Activated B cell treated with CpG ODN at 0.5 μM for 24 hours (primary cell): ENCODE measurements around the gene STPG2. TPM values are rescaled to one million over a fixed set of nuclear protein-coding genes. Genes with fewer than 3 reads are reported as not detected.
"Not testable (repeated sequence)": the region's sequence is repeated elsewhere in the genome, so short reads cannot be mapped to it uniquely, and the experiment has no call there.

Source experiments
- ATAC-seq: fragments of 200-7000 bp; cut with Tn5 transposase; one replicate; pipeline ENCODE4 v1.10.0; 2021; ENCODE audit warnings: low read depth, mild to moderate bottlenecking, moderate library complexity
- CTCF ChIA-PET: fragments of 350-600 bp; sonication (Branson Sonifier 250); formaldehyde crosslinking; loops from one replicate; lab custom pipeline; 2021; ENCODE audit warnings: antibody characterized with exemption; lab: Charles Lee
- POLR2A ChIA-PET: fragments of 350-600 bp; sonication (Branson Sonifier 250); formaldehyde crosslinking; loops from one replicate; lab custom pipeline; 2021; ENCODE audit warnings: antibody characterized with exemption; lab: Charles Lee
- DNase-seq: peaks from one replicate; pipeline ENCODE4 v3.0.0; 2022
- H3K27ac Mint-ChIP-seq: one replicate; pipeline ENCODE4 v1.8.0; 2020; ENCODE audit warnings: mixed read lengths
- H3K27me3 Mint-ChIP-seq: one replicate; pipeline ENCODE4 v1.8.0; 2021; ENCODE audit warnings: mixed read lengths
- H3K36me3 Mint-ChIP-seq: one replicate; pipeline ENCODE4 v1.8.0; 2021; ENCODE audit warnings: low read depth, mixed read lengths
- H3K4me1 Mint-ChIP-seq: one replicate; pipeline ENCODE4 v1.8.0; 2021; ENCODE audit warnings: mixed read lengths
- H3K4me3 Mint-ChIP-seq: one replicate; pipeline ENCODE4 v1.8.0; 2020; ENCODE audit warnings: mild to moderate bottlenecking, mixed read lengths
- H3K9me3 Mint-ChIP-seq: one replicate; pipeline ENCODE4 v1.8.0; 2020; ENCODE audit warnings: mixed read lengths
- intact Hi-C: fragments of 100-400 bp; cut with micrococcal nuclease; formaldehyde crosslinking; loops from one replicate; pipeline ENCODE4 v1.15.1; 2024
- total RNA-seq: library from RNA; stranded (reverse); gene quantifications from 2 replicates; pipeline ENCODE4 v1.2.3, GENCODE V29; 2022
- TF ChIP-seq, protein P1 (sequence below): fragments of 200-600 bp; IDR thresholded peaks from one replicate; pipeline ENCODE4 v1.8.0; 2022; ENCODE audit warnings: antibody characterized with exemption, mild to moderate bottlenecking

STPG2 gene
- total RNA-seq, 1 donor from 2014 or later, result 0.69 TPM

GRCh38 chr4:97582890-97583289 is 560.4 kb downstream of the STPG2 start:
- ChIA-PET POLR2A (no interaction called here), CTCF (no interaction called here)
- H3K36me3 Mint-ChIP-seq, result no peaks in the 10 kb centered on the region
- no peak overlapping the region for H3K4me3 Mint-ChIP-seq
- TF ChIP-seq, protein P1, sequence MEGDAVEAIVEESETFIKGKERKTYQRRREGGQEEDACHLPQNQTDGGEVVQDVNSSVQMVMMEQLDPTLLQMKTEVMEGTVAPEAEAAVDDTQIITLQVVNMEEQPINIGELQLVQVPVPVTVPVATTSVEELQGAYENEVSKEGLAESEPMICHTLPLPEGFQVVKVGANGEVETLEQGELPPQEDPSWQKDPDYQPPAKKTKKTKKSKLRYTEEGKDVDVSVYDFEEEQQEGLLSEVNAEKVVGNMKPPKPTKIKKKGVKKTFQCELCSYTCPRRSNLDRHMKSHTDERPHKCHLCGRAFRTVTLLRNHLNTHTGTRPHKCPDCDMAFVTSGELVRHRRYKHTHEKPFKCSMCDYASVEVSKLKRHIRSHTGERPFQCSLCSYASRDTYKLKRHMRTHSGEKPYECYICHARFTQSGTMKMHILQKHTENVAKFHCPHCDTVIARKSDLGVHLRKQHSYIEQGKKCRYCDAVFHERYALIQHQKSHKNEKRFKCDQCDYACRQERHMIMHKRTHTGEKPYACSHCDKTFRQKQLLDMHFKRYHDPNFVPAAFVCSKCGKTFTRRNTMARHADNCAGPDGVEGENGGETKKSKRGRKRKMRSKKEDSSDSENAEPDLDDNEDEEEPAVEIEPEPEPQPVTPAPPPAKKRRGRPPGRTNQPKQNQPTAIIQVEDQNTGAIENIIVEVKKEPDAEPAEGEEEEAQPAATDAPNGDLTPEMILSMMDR, result no peak
- no peak for DNase-seq
- H3K27ac Mint-ChIP-seq, result no peak overlapping the region
- H3K4me1 Mint-ChIP-seq, result no peaks in the 10 kb centered on the region
- no peaks in the 10 kb centered on the region for H3K27me3 Mint-ChIP-seq
- intact Hi-C loops, result no loop called here
- ATAC-seq, result no peak
- peaks cover 3% of the 10 kb centered on the region for H3K9me3 Mint-ChIP-seq

DNA sequence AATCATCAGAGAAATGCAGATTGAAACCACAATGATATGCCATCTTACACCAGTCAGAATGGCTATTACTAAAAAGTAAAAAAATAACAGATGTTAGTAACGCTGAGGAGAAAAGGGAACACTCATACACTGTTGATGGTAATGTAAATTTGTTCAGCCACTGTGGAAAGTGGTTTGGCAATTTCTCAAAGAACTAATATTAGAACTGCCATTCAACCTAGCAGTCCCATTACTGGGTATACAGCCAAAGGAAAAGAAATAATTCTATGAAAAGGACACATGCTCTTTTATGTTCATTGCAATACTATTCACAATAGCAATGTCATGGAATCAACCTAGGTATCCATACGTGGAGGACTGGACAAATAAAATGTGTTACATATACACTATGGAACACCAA is 566.3 kb downstream of the STPG2 start:
- no peaks in the 10 kb centered on the region for H3K27me3 Mint-ChIP-seq
- POLR2A ChIA-PET, result no interaction called here

DNA sequence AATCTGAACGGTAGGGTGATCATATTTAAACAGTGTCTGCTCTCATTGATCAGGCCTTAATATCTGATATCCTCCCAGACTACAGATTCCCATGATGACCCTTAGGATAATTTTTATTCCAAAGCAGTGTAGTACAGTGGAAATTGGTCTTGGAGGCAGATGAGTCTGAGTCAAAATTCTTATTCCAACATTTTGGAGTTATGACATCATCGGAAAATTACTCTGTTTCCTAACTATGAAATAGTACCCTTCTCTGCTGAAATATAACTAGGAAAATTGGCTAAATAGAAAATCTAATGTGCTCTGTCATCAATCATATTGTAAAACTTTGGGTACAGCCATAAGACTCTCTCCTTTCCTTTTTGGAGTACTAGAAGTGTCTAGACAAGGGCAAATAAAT is 583.3 kb downstream of the STPG2 start:
- ChIA-PET CTCF (no interaction called here), POLR2A (no interaction called here)
- ATAC-seq (no peak), DNase-seq (no peak)
- no peak overlapping the region for H3K4me3 Mint-ChIP-seq
- intact Hi-C loops, result no loop called here
- H3K27me3 Mint-ChIP-seq, result no peaks in the 10 kb centered on the region
- no peak overlapping the region for H3K27ac Mint-ChIP-seq
- H3K9me3 Mint-ChIP-seq, result peaks cover 13% of the 10 kb centered on the region
- no peaks in the 10 kb centered on the region for H3K36me3 Mint-ChIP-seq
- no peaks in the 10 kb centered on the region for H3K4me1 Mint-ChIP-seq
- TF ChIP-seq, protein P1, result no peak

More for the DNA sequence above, 566.3 kb downstream of the STPG2 start:
- Mint-ChIP-seq H3K9me3 (peaks cover 7% of the 10 kb centered on the region), H3K27ac (no peak overlapping the region), H3K36me3 (no peaks in the 10 kb centered on the region), H3K4me1 (no peaks in the 10 kb centered on the region), H3K4me3 (no peak overlapping the region)
- intact Hi-C loops, result no loop called here
- CTCF ChIA-PET, result no interaction called here
- DNase-seq (no peak), ATAC-seq (no peak)
- TF ChIP-seq, protein P1, result no peak

DNA sequence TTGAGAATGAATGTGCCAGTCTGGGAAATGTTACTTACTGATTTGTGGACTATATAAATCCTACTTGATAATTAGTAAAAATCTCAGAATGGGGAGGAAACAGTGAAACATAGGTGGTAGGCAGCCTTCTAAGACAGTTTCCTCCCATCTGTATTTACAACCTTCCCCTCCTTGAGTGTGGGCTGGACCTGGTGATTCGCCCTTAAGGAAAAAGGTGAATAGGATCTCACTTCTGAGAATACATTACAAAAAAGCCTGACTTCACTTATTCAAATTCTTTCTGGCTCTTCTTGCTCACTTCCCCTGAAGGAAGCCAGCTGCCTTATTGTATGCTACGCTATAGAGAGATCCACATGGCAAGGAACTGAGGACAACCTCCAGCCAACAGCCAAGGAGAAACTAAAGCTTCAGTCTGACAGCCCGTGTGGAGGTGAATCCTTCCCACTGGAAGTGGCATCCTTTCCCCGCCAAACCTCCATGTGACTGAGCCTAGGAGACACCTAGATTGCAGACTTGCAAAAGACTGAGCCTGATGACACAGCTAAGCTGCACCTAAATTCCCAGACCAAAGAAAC is 585.0 kb downstream of the STPG2 start:
- no peak for ATAC-seq
- ChIA-PET CTCF (no interaction called here), POLR2A (no interaction called here)
- intact Hi-C loops, result no loop called here
- Mint-ChIP-seq H3K4me1 (no peaks in the 10 kb centered on the region), H3K27me3 (no peaks in the 10 kb centered on the region), H3K27ac (no peak overlapping the region), H3K4me3 (no peak overlapping the region), H3K9me3 (peaks cover 8% of the 10 kb centered on the region), H3K36me3 (no peaks in the 10 kb centered on the region)
- DNase-seq, result no peak
- TF ChIP-seq, protein P1, result no peak

DNA sequence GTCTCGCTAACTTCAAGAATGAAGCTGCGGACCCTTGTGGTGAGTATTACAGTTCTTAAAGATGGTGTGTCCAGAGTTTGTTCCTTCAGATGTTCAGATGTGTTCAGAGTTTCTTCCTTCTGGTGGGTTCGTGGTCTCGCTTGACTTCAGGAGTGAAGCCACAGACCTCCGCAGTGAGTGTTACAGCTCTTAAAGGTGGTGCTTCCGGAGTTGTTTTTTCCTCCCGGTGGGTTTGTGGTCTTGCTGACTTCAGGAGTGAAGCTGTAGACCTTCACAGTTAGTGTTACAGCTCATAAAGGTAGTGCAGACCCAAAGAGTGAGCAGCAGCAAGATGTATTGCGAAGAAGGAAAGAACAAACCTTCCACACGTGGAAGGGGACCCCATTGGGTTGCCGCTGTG is 592.6 kb downstream of the STPG2 start:
- intact Hi-C loops, H3K9me3 Mint-ChIP-seq, H3K27ac Mint-ChIP-seq, DNase-seq, H3K4me1 Mint-ChIP-seq, POLR2A ChIA-PET, H3K4me3 Mint-ChIP-seq, ATAC-seq, CTCF ChIA-PET, H3K36me3 Mint-ChIP-seq, H3K27me3 Mint-ChIP-seq: not testable (repeated sequence)
